Suprapubic skin (tissue), 4 donors: ENCODE measurements around the gene EXD3.

Experiments
- EP300 ChIP-seq: sonication (generic); formaldehyde crosslinking; IDR thresholded peaks from one replicate; pipeline ENCODE4 v1.6.1; 2017; ENCODE audit warnings: antibody characterized with exemption
- POLR2A ChIP-seq, 2 donors: fragments of 450-650 bp; IDR thresholded peaks; one replicate each; pipeline ENCODE4 v1.6.1; 2017; ENCODE audit warnings: antibody characterized with exemption in 2 of 2, mild to moderate bottlenecking in 2 of 2, moderate library complexity in 2 of 2
- POLR2AphosphoS5 ChIP-seq, 3 donors: sonication (generic); formaldehyde crosslinking; IDR thresholded peaks; one replicate each; pipeline ENCODE4 v1.6.1; 2017; ENCODE audit warnings: antibody characterized with exemption in 3 of 3
- TF ChIP-seq, protein P1 (sequence below), 2 donors: fragments of 200-600 bp in 1 of 2; fragments of 450-650 bp in 1 of 2; sonication (generic) in 1 of 2; IDR thresholded peaks; one replicate each; pipeline ENCODE4 v1.5.1; 2016 to 2019; ENCODE audit warnings: antibody characterized with exemption in 2 of 2, mild to moderate bottlenecking in 1 of 2, moderate library complexity in 1 of 2

- no peak for TF ChIP-seq POLR2A (IDR thresholded peaks at IDR 0.05)
- TF ChIP-seq, protein P1, sequence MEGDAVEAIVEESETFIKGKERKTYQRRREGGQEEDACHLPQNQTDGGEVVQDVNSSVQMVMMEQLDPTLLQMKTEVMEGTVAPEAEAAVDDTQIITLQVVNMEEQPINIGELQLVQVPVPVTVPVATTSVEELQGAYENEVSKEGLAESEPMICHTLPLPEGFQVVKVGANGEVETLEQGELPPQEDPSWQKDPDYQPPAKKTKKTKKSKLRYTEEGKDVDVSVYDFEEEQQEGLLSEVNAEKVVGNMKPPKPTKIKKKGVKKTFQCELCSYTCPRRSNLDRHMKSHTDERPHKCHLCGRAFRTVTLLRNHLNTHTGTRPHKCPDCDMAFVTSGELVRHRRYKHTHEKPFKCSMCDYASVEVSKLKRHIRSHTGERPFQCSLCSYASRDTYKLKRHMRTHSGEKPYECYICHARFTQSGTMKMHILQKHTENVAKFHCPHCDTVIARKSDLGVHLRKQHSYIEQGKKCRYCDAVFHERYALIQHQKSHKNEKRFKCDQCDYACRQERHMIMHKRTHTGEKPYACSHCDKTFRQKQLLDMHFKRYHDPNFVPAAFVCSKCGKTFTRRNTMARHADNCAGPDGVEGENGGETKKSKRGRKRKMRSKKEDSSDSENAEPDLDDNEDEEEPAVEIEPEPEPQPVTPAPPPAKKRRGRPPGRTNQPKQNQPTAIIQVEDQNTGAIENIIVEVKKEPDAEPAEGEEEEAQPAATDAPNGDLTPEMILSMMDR (IDR thresholded peaks at IDR 0.05), result no peak
- no peak for TF ChIP-seq POLR2AphosphoS5 (IDR thresholded peaks at IDR 0.05)
- TF ChIP-seq EP300, result no peak
Measured at GRCh38 chr9:137465000-137465719, 42.2 kb upstream of the EXD3 start.
